SK-N-SH treated with all-trans-retinoic acid at 6 μM for 48 hours (cell line): ENCODE measurements around the gene SPECC1L.
A peak's percentile ranks its signal among the peaks of the same experiment; 100 is the strongest.
"Not testable (repeated sequence)": the region's sequence is repeated elsewhere in the genome, so short reads cannot be mapped to it uniquely, and the experiment has no call there.

ENCODE experiments used
- ATAC-seq: fragments of 200-7000 bp; cut with Tn5 transposase; 3 replicates; pipeline ENCODE4 v1.9.1; 2020; ENCODE audit warnings: mild to moderate bottlenecking, moderate library complexity
- ARNTL ChIP-seq: fragments of 450-650 bp; formaldehyde crosslinking; IDR thresholded peaks from 2 replicates; pipeline ENCODE4 v1.5.0; 2020; ENCODE audit warnings: low read depth, mild to moderate bottlenecking, moderate library complexity, borderline replicate concordance
- BACH2 ChIP-seq: fragments of 250-450 bp; sonication (Bioruptor Pico); IDR thresholded peaks from 2 replicates; pipeline ENCODE4 v1.9.0; 2021; ENCODE audit warnings: mild to moderate bottlenecking, borderline replicate concordance
- CSDC2 ChIP-seq: fragments of 250-450 bp; sonication (Bioruptor Pico); IDR thresholded peaks from 2 replicates; pipeline ENCODE4 v1.5.0; 2020; ENCODE audit warnings: mild to moderate bottlenecking, moderate library complexity
- ESRRG ChIP-seq: fragments of 250-450 bp; sonication (Bioruptor Pico); IDR thresholded peaks from 2 replicates; pipeline ENCODE4 v1.6.1; 2021; ENCODE audit warnings: mild to moderate bottlenecking
- GLIS3 ChIP-seq: fragments of 250-450 bp; sonication (Bioruptor Pico); IDR thresholded peaks from 2 replicates; pipeline ENCODE4 v1.5.0; 2020; ENCODE audit warnings: mild to moderate bottlenecking, moderate library complexity
- ISL1 ChIP-seq: fragments of 250-450 bp; sonication (Bioruptor Pico); IDR thresholded peaks from 2 replicates; pipeline ENCODE4 v2.1.2; 2022; ENCODE audit warnings: mild to moderate bottlenecking, moderate library complexity
- OSR1 ChIP-seq: fragments of 250-450 bp; sonication (Bioruptor Pico); IDR thresholded peaks from 2 replicates; pipeline ENCODE4 v1.8.0; 2022; ENCODE audit warnings: moderate library complexity, mild to moderate bottlenecking, inconsistent platforms
- PPARA ChIP-seq: fragments of 250-450 bp; sonication (Bioruptor Pico); IDR thresholded peaks from 2 replicates; pipeline ENCODE4 v1.5.0; 2020; ENCODE audit warnings: mild to moderate bottlenecking, borderline replicate concordance
- SNAI2 ChIP-seq: fragments of 250-450 bp; sonication (Bioruptor Pico); IDR thresholded peaks from 2 replicates; pipeline ENCODE4 v1.5.0; 2020; ENCODE audit warnings: mild to moderate bottlenecking, moderate library complexity
- TCF4 ChIP-seq: fragments of 250-450 bp; sonication (Bioruptor Pico); IDR thresholded peaks from 2 replicates; pipeline ENCODE4 v1.8.0; 2021; ENCODE audit warnings: mild to moderate bottlenecking, moderate library complexity, borderline replicate concordance
- TOX ChIP-seq: fragments of 250-450 bp; sonication (Bioruptor Pico); IDR thresholded peaks from 2 replicates; pipeline ENCODE4 v1.8.0; 2021; ENCODE audit warnings: mild to moderate bottlenecking, moderate library complexity, borderline replicate concordance
- ZC3H10 ChIP-seq: fragments of 250-450 bp; sonication (Bioruptor Pico); IDR thresholded peaks from 2 replicates; pipeline ENCODE4 v1.5.1; 2021; ENCODE audit warnings: mild to moderate bottlenecking, moderate library complexity
- ZFP30 ChIP-seq: fragments of 450-650 bp; formaldehyde crosslinking; IDR thresholded peaks from 2 replicates; pipeline ENCODE4 v1.5.0; 2022; ENCODE audit warnings: mild to moderate bottlenecking, moderate library complexity
- ZNF70 ChIP-seq: fragments of 450-650 bp; formaldehyde crosslinking; IDR thresholded peaks from 2 replicates; pipeline ENCODE4 v1.5.0; 2020; ENCODE audit warnings: mild to moderate bottlenecking, moderate library complexity
- TF ChIP-seq, protein P1 (sequence below): fragments of 250-450 bp; sonication (Bioruptor Pico); IDR thresholded peaks from 2 replicates; pipeline ENCODE4 v1.5.1; 2020; ENCODE audit warnings: low read depth, mild to moderate bottlenecking, moderate library complexity
- TF ChIP-seq, protein P2 (sequence below): fragments of 250-450 bp; sonication (Bioruptor Pico); IDR thresholded peaks from 2 replicates; pipeline ENCODE4 v1.5.1; 2021; ENCODE audit warnings: mild to moderate bottlenecking, moderate library complexity
- TF ChIP-seq, protein P3 (sequence below): fragments of 250-450 bp; sonication (Bioruptor Pico); IDR thresholded peaks from 2 replicates; pipeline ENCODE4 v1.8.0; 2020; ENCODE audit warnings: mild to moderate bottlenecking, moderate library complexity, borderline replicate concordance
- TF ChIP-seq, protein P4 (sequence below): fragments of 250-450 bp; sonication (Bioruptor Pico); IDR thresholded peaks from 2 replicates; pipeline ENCODE4 v1.5.0; 2020; ENCODE audit warnings: mild to moderate bottlenecking, moderate library complexity

Gene SPECC1L

DNA sequence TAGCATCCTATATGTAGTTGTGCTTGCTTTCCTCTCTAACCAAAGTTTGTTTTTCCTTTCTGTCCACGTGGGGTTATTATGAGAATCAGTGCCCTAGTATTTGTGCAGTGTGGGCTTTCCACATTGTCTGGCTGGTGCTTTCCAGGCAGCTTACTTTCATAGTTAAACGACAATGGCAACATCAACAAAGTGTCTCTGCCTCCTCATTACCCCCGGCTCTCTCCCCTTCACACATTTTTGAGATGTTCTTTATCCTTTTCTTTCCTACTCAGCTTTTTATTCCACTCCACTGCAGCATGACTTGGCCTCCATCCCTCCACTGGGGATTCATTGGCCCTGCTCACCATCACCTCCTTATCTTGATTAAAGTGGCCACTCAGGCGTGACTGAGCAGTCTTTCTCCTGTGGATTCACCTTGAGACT, 19.1 kb downstream of the SPECC1L start:
- TF ChIP-seq TOX (CRISPR knock-in tag) (no peak), ZC3H10 (no peak), BACH2 (no peak), ZNF70 (CRISPR knock-in tag) (no peak), ARNTL (CRISPR knock-in tag) (no peak), ESRRG (CRISPR knock-in tag) (no peak), PPARA (CRISPR knock-in tag) (no peak)
- peak; percentile 49 for ATAC-seq

DNA sequence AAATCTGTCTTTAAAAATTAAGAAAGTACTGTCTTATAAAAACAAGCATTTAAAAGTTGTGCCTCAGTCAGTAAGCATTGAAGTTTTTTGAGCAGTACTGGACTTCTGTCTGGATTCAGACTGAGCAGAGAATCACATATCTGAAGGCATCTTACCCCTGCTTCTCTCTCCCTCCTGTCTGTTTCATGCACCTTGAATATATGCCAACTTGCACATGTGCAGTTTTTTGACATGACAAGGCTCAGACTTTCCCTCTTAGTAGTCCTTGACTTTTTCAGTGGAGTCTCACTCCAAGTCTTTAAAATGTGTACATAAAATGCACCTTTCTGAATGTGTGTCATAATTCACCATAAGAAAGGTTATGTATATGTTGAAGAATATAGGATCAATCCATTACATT, 19.8 kb downstream of the SPECC1L start:
- TF ChIP-seq, protein P1, sequence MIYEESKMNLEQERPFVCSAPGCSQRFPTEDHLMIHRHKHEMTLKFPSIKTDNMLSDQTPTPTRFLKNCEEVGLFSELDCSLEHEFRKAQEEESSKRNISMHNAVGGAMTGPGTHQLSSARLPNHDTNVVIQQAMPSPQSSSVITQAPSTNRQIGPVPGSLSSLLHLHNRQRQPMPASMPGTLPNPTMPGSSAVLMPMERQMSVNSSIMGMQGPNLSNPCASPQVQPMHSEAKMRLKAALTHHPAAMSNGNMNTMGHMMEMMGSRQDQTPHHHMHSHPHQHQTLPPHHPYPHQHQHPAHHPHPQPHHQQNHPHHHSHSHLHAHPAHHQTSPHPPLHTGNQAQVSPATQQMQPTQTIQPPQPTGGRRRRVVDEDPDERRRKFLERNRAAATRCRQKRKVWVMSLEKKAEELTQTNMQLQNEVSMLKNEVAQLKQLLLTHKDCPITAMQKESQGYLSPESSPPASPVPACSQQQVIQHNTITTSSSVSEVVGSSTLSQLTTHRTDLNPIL = no peak
- TF ChIP-seq ESRRG (CRISPR knock-in tag) (no peak), TCF4 (CRISPR knock-in tag) (no peak), OSR1 (CRISPR knock-in tag) (no peak), ZC3H10 (no peak), SNAI2 (no peak), ZFP30 (no peak), ZNF70 (CRISPR knock-in tag) (no peak), TOX (CRISPR knock-in tag) (no peak), CSDC2 (no peak), GLIS3 (CRISPR knock-in tag) (no peak), ARNTL (CRISPR knock-in tag) (no peak), BACH2 (no peak)
- TF ChIP-seq, protein P2, sequence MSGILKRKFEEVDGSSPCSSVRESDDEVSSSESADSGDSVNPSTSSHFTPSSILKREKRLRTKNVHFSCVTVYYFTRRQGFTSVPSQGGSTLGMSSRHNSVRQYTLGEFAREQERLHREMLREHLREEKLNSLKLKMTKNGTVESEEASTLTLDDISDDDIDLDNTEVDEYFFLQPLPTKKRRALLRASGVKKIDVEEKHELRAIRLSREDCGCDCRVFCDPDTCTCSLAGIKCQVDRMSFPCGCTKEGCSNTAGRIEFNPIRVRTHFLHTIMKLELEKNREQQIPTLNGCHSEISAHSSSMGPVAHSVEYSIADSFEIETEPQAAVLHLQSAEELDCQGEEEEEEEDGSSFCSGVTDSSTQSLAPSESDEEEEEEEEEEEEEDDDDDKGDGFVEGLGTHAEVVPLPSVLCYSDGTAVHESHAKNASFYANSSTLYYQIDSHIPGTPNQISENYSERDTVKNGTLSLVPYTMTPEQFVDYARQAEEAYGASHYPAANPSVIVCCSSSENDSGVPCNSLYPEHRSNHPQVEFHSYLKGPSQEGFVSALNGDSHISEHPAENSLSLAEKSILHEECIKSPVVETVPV (CRISPR knock-in tag) = no peak
- TF ChIP-seq, protein P3, sequence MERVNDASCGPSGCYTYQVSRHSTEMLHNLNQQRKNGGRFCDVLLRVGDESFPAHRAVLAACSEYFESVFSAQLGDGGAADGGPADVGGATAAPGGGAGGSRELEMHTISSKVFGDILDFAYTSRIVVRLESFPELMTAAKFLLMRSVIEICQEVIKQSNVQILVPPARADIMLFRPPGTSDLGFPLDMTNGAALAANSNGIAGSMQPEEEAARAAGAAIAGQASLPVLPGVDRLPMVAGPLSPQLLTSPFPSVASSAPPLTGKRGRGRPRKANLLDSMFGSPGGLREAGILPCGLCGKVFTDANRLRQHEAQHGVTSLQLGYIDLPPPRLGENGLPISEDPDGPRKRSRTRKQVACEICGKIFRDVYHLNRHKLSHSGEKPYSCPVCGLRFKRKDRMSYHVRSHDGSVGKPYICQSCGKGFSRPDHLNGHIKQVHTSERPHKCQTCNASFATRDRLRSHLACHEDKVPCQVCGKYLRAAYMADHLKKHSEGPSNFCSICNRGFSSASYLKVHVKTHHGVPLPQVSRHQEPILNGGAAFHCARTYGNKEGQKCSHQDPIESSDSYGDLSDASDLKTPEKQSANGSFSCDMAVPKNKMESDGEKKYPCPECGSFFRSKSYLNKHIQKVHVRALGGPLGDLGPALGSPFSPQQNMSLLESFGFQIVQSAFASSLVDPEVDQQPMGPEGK (CRISPR knock-in tag) = no peak
- TF ChIP-seq, protein P4, sequence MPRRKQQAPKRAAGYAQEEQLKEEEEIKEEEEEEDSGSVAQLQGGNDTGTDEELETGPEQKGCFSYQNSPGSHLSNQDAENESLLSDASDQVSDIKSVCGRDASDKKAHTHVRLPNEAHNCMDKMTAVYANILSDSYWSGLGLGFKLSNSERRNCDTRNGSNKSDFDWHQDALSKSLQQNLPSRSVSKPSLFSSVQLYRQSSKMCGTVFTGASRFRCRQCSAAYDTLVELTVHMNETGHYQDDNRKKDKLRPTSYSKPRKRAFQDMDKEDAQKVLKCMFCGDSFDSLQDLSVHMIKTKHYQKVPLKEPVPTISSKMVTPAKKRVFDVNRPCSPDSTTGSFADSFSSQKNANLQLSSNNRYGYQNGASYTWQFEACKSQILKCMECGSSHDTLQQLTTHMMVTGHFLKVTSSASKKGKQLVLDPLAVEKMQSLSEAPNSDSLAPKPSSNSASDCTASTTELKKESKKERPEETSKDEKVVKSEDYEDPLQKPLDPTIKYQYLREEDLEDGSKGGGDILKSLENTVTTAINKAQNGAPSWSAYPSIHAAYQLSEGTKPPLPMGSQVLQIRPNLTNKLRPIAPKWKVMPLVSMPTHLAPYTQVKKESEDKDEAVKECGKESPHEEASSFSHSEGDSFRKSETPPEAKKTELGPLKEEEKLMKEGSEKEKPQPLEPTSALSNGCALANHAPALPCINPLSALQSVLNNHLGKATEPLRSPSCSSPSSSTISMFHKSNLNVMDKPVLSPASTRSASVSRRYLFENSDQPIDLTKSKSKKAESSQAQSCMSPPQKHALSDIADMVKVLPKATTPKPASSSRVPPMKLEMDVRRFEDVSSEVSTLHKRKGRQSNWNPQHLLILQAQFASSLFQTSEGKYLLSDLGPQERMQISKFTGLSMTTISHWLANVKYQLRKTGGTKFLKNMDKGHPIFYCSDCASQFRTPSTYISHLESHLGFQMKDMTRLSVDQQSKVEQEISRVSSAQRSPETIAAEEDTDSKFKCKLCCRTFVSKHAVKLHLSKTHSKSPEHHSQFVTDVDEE (CRISPR knock-in tag) = no peak
- peak; percentile 26; the same call in 2 of the 3 replicates for ATAC-seq

DNA sequence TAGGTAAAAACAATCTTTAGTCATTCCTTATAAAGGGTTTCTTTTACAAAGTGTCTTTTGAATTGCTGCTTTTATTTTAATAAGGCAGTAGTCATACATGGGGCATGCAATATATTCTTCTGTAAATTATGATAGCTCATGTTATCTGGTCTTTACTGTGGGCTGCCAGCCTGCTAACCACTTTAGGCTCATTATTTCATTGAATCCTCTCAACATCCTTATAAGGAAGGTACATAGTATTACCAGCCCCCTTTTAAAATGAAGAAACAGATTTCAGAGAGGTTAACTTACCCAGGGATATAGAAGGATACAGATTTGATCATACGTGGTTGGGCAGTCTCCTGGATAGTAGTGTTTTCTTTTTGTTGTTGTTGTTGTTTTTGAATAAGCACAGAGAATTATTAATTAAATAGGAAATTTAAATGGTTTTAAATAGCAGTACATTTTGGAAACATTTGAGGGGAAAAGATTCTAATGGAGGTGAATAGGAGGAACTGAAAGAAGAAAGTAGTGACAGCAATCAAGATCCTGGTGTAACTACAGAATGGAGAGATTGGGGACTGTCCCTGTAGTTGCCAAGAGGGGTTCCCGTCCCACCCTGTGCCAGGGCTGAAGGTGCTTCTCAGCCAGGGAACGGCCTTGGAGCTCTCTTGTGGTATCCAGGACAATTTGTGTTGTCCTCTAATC, 21.0 kb downstream of the SPECC1L start:
- no peak for ATAC-seq
- TF ChIP-seq ISL1 (CRISPR knock-in tag) = peak; percentile 39
- no peak for TF ChIP-seq TCF4 (CRISPR knock-in tag)
- no peak for TF ChIP-seq ARNTL (CRISPR knock-in tag)

DNA sequence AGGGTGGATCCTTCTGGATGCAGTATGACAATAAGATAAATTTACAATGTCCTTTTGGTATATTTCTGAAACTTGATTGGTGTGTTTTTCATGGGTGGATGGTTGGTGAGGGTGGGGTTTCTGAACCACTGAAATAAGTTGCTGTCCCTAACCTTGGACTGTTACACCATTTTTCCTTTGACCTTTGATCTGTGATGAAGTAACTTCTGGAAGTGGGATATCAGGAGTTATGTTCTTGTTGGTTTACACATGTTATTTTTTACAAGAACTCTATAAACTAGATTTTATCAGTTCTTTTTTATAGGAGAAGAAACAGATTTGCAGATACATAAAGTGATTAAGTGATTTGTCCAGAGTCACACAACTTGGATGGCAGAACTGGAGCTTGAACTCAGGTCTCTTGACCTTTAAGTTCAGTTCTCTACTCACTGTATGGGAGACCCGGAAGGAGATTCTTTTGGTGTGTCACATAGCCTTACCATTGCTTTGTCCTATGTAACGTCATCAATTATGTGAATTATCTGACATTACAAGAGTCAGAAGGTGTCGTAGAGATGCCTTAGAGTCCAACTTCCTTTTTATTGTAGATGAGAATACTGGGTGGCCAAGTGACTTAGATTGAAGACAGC, 21.7 kb downstream of the SPECC1L start:
- ATAC-seq = not testable (repeated sequence)

DNA sequence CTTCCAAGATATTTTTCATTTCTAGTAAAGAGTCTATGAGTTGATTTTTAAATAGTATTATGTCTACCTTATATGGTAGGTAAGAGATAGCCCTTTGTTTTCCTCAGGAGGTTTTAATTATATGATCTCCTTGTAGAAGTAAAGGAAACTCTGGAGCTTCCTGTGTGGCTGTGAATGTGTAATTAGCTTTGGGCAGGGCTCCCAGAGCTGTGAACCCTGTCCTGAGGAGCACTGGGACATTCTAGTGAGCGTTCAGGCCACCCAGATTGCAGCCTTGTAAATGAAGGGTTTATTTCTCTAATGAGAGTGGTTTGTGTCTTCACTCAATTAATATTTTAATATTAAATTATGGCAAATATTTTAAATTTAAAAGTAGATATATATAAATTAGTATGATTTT, 24.3 kb downstream of the SPECC1L start:
- not testable (repeated sequence) for ATAC-seq

DNA sequence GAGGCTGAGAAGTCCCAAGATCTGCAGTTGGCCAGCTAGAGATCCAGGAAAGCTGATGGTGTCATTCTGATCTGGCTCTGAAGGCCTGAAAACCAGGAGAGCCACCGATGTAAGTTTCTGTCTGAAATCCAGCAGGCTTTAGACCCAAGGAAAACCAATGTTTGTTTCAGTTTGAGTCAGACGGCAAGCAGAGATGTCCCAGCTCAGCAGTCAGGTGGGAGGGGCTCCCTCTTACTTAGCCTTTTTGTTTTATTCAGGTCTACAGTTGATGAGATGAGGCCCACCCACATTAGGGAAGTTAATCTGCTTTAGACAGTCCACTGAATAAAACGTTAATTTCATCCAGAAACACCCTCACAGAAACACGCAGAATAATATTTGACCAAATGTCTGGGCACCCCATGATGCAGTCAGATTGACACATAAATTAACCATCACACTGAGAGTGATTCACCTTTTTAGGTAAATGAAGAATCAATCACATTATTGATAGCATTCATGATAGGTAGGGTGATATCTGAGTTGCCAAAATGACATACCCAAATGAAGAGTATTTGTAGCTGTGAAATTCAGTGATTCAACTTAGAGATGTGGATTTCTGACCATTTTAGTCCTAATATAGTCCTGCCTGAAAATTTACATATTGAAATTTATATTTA, 28.0 kb downstream of the SPECC1L start:
- not testable (repeated sequence) for ATAC-seq
